ENCODE measurements around the gene DPCD.

DPCD gene

DNA sequence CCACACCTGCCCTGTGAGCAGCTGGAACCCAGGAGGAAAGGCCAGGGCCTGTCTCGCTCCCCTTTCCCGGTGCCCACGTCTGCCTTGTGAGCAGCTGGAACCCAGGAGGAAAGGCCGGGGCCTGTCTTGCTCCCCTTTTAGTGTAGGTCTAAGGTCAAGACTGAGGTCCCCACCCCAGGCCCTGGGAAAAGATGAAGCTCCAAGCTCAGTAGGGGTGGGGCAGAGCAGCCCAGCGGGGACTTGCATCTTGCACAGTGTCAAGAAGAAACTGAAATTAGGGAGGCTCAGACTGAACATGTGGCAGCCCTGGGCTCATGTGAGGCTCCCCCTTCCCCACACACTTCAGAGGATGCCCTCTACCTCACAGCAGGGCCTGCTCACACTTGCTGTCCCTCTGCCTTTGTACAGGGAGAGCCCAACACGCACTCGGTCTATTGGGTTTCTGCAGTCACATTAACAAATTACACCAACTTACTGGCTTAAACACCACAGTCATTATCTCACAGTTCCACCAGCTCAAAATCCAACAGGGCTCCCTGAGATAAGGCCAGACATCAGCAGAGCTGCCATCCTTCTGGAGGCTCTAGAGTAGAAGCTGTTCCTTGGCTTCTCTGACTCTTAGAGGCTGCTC lies 12.4 kb upstream of the DPCD start:
- H3K4me3 ChIP-seq (ENCODE audit: control insufficient read depth, low read depth, low read length), result no peak overlapping the region
- no peak for DNase-seq (ENCODE audit: low read depth)
- TF ChIP-seq CTCF (IDR thresholded peaks at IDR 0.05; ENCODE audit: control insufficient read depth, insufficient read depth, low read depth, low read length, missing control alignments), result no peak

DNA sequence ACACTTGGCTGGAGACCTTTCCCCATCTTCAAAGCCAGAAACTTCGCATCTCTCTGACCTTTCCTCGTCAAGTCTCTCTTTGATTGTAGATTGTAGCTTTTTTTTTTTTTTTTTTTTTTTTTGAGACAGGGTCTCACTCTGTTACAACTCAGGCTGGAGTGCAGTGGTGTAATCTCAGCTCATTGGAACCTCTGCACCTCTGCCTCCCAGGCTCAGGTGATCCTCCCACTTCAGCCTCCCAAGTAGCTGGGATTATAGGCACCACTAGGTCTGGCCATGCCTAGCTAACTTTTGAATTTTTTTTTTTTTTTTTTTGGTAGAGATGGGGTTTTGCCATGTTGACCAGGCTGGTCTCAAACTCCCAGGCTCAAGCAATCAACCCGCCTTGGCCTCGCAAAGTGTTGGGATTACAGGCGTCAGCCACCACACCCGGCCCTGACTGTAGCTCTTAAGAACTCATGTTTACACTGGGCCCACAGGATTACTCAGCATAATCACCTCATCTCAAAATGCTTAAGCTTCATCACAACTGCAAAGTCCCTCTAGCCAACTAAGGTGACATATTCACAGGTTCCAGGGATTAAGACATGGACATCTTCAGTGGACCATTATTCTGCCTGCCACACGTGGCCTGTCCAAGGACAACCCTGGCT lies 11.8 kb upstream of the DPCD start:
- no peak for TF ChIP-seq CTCF (IDR thresholded peaks at IDR 0.05; ENCODE audit: control insufficient read depth, insufficient read depth, low read depth, low read length, missing control alignments)
- DNase-seq (ENCODE audit: low read depth), result no peak
- H3K4me3 ChIP-seq (ENCODE audit: control insufficient read depth, low read depth, low read length), result no peak overlapping the region

DNA sequence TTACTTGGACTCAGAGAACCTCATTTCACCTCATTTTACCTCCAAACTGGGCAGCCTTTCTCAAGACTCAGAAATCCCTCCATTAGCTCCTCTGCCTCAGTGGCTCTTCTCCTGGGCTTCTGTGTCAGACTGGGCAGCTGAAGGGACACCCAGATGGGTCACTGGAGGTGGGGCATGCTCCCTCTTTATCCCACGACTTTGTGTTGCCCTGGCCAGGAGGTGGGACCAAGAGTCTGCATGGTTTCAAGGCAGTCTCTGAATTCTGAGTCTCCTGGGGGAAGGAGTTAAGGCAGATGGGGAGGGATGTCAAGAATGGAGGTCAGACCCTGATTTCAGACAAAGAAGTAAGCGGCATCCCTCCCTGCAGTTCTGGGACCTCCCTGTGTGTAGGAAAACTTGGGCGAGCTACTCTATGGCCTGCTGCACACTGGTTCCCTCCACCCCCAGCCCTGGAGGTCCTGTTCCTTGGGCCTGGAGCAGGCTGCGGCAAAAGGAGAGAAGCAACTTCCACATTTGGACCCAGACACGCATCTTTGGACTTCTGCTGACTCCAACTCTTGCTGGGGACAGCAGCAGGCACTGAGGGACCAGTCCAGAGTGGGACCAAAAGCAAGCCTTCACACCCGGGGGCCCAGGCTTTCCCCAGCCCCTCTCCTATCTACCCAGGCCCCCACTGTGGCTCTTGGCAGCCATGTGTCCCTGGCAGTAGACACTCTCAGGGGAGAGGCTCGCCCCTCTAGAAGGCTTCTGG lies 10.8 kb upstream of the DPCD start:
- H3K4me3 ChIP-seq (ENCODE audit: control insufficient read depth, low read depth, low read length), result no peak overlapping the region
- no peak for DNase-seq (ENCODE audit: low read depth)
- TF ChIP-seq CTCF (IDR thresholded peaks at IDR 0.05; ENCODE audit: control insufficient read depth, insufficient read depth, low read depth, low read length, missing control alignments), result no peak

GRCh38 chr10:101578192-101578591 lies 9.9 kb upstream of the DPCD start:
- H3K4me3 ChIP-seq (ENCODE audit: control insufficient read depth, low read depth, low read length), result no peak overlapping the region
- DNase-seq (ENCODE audit: low read depth), result no peak
- no peak for TF ChIP-seq CTCF (IDR thresholded peaks at IDR 0.05; ENCODE audit: control insufficient read depth, insufficient read depth, low read depth, low read length, missing control alignments)

GRCh38 chr10:101578803-101579515 lies 9.2 kb upstream of the DPCD start:
- no peak for DNase-seq (ENCODE audit: low read depth)
- no peak overlapping the region for H3K4me3 ChIP-seq (ENCODE audit: control insufficient read depth, low read depth, low read length)
- TF ChIP-seq CTCF (IDR thresholded peaks at IDR 0.05; ENCODE audit: control insufficient read depth, insufficient read depth, low read depth, low read length, missing control alignments), result no peak

GRCh38 chr10:101579516-101579870 lies 8.6 kb upstream of the DPCD start:
- no peak overlapping the region for H3K4me3 ChIP-seq (ENCODE audit: control insufficient read depth, low read depth, low read length)
- TF ChIP-seq CTCF (IDR thresholded peaks at IDR 0.05; ENCODE audit: control insufficient read depth, insufficient read depth, low read depth, low read length, missing control alignments), result no peak
- DNase-seq (ENCODE audit: low read depth), result no peak

Data from AG09309 (cell line).